Kidney glomerular epithelial cell (primary cell): ENCODE data around the gene KRTAP10-2.
"Not testable (repeated sequence)": the region's sequence is repeated elsewhere in the genome, so short reads cannot be mapped to it uniquely, and the experiment has no call there.

Experiments used
- DNase-seq: peaks from one replicate; lab custom pipeline; 2025; lab: John Stamatoyannopoulos, UW

The KRTAP10-2 gene

DNA sequence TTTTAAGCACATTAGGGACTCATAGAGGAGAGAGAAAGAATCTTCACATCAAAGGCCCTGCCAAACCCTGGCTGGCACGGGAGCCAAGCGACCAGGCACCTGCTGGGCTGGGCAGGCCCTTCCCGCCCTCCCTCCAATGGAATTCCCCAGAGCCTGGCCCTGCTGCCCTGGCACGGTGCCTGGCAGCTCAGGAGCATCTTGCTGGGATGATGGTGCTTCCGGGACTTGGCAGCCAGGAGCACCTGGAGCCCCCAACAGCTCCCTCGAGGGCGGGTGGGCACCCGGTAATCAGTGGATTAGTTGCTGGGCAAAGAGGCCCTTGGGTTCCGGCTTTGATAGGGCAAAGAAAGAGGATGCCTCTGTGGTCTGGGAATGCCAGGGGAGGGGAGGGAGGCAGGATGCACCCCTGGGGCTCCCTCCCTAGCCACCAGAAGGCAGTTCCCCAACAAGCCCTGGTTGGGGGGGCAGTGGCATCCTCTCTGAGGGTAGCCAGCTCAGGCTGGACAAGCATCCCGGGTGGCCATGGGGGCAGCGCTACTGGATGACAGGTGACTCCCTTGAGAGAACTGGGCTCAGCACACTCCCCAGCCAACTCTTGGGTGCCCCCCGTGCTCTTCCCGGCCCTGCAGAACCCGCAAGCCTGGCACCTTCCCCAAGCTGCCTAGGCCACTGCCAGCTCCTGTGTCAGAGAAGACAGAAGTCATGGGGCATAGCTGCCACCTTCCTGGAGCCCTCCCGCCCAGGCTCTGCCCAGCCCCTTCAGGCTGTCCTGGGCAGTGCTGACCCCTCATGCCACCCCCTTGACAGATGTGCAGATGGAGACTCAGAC is 37.7 kb downstream of the KRTAP10-2 start:
- DNase-seq = no peak

DNA sequence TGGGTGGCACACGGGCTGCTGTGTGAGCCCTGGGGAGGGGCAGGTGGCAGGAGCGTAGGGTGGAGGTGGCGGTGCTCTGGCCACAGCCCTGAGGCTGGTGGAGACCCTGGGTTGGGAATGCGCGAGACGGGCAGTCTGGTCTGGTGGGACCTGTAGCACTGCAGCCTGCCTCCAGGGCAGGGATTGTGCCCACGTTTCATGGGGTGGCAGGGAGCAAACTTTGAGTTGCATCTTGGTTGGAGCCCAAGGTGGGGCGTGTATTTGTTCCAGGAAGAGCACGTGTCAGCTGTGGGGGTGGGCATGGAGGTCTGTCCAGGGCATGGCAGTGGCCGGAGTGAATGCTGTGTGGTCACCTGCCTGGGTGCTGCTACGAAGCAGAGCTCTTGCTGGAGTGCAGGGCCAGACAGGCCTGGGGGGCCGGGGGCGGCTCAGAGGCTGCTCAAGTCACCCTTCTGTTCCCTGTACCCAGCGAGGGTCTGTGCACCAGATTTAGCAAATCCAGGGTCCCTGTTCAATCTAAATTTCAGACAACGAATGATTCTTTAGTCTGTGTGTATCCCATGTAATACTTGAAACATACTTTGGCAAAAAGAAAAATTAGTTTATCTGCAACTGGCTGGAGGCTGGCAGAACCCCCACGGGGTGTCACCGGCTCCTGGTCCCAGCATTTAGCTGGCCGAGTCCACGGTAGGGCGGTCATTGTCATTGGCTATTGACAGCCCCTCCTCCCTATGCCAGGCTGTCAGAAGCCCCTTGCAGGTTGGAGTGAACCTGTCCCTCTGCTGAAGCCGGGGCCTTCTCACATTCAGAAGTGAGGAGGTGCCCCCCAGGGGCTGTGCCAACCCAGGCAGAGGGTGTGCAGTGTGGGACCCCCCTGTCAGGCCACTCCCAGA is 38.6 kb downstream of the KRTAP10-2 start:
- DNase-seq = no peak

DNA sequence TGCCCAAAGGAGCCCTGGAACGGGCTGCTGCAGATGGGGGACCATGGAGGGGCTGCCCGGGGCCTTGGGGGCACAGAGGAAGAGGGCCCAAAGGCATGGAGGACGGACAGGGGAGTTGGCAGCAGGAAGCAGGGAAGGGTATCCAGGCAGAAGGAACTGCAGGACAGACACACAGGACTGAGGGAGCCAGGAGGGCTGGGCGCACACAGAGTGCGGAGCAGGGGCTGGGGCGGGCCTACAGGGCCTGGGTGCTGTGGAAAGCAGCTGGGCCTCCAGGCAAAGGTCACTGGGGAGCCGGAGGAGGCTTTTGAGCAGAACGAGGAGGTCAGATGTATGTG is 39.4 kb downstream of the KRTAP10-2 start:
- no peak for DNase-seq

DNA sequence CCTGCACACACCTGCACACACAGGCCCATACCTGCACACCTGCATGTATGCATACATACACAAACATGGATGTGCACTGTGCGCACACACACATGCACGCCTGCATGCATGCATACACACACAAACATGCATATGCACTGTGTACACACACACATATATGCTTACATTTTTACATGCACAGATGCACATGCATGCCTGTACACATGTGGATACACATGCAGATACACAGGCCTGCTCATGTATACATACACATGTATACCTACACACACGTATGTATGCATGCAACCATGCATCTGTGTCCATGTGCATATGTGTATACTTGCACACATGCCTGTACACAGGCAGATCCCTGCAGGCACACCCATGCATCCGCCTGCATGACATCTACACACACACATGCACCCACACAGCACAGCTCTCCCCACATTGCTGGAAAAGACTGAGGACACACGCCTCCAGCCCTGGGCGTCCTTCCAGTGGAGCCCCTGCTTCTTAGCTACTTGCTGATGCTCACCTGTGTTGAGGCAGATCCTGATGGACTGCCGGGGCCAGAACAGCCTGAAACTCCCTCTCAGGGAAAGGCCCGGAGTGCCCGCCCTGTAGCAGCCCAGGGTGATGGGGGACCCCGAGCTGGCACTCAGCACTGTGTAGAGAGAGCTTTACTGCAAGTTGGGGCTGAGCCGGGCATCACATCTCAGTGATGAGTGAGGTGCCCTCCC is 39.9 kb downstream of the KRTAP10-2 start:
- DNase-seq = no peak

DNA sequence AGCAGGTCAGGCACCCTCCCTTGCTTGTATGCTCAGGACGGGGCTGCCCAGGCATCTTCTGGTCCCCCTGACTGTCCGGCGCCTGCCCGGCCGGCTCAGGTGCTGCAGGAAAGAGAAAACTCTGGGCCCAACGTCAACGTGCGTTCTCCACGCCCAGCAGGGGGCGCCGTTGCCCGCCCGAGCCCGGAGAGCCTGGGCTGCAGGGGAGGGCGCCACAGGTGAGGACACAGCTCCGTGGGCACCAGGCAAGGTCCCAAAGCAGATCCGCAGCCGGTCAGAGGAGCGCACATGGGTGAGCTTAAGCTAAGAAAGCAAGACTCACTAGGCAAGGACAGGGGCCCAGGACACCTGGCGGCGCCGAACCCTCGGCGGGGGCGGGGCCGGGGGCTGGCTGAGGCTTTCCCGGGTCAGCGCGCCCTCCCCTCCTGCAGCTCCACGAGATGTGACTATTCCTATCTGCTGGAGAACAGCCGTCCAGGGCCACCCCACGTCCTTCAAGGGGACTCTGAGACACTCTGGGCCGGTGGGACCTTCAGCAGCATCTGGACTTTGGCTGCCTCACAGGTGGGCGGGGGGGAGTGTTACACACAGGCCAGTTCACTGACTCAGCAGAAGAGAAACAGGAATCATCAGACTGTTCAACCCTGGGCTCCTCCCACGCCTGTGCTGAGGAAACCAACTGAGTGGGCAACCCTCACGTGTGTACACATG is 40.6 kb downstream of the KRTAP10-2 start:
- DNase-seq = peak; percentile 24

DNA sequence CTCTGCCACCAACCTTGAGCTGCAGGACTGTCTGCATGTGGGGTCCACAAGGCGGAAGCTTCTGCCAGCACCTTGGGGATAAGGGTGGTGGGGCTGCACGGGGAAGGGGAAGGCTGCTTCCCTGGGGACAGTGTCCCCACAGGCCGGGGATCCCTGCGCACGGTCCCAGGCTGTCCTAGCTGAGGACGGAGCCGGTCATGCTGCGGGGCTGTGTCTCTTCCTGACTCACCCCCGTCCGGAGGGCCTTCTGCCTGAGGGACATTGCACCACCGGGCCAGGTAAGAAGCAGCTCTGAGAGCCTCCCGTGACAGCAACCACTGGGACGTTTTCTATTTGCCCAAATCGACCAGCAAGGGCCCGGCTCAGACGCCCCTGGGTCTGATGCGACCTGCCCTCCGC is 41.2 kb downstream of the KRTAP10-2 start:
- DNase-seq = no peak

DNA sequence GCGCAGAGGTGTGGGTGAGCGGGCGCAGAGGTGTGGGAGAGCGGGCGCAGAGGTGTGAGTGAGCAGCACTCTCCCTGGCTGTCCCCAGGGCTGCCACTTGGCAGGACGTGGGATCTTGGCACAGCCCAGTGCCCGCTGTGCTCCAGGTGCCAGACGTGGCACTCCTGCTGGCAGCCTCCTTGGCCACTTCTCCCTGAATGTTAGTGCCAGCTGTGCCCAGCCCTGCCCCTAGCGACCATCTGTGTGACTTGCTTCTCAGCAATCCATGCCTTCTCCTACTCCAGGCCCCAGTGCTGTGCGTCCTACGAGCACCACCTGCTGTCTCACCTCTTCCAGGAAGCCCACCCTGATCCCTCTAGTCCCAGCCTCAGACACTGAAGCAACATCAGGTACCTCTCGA is 41.8 kb downstream of the KRTAP10-2 start:
- DNase-seq = no peak

DNA sequence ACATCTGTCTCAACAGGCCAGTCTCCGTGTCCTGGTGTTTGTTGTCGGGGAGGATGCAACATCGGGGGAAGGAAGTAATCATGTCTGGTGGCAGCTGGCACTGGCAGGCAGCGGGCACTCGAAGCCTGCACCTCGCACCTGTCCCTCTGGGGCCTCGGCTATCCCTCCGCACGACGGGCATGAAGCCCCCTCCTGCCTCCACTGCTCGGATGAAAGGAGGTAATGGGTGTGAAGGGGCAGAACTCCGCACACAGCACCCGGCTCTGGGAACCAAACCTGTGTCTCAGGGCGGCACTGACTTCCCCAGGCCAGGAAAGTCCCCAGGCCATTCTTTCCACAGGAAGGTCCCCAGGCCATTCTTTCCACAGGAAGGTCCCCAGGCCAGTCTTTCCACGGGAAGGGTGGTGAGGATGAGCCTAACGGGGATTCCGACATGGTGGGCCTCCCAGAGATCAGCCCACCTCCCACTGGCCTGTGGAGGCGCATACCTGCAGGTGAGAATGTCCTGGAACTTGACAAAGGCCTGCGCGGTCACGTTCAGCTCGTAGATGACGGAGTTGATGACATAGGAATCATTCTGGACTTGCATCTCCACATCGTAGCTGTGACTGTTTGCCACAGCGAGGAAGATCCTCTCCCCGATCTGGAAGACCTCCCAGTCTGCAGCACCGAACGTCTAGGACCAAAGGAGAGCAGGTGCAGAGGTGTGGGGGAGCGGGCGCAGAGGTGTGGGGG is 42.4 kb downstream of the KRTAP10-2 start:
- no peak for DNase-seq

DNA sequence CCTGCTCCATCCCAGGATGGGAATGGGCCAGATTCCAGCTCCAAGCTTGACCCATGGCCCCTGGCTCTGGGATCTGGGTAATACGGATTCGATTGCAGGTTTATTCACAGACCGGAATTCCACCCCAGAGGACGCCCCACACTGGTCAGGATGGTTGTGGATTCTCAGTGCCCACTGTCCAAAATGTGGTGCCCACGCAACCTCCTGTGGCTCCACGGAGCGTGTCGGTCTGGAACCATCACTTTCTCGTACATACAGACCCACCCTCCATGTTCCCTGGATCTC is 42.9 kb downstream of the KRTAP10-2 start:
- DNase-seq = no peak

DNA sequence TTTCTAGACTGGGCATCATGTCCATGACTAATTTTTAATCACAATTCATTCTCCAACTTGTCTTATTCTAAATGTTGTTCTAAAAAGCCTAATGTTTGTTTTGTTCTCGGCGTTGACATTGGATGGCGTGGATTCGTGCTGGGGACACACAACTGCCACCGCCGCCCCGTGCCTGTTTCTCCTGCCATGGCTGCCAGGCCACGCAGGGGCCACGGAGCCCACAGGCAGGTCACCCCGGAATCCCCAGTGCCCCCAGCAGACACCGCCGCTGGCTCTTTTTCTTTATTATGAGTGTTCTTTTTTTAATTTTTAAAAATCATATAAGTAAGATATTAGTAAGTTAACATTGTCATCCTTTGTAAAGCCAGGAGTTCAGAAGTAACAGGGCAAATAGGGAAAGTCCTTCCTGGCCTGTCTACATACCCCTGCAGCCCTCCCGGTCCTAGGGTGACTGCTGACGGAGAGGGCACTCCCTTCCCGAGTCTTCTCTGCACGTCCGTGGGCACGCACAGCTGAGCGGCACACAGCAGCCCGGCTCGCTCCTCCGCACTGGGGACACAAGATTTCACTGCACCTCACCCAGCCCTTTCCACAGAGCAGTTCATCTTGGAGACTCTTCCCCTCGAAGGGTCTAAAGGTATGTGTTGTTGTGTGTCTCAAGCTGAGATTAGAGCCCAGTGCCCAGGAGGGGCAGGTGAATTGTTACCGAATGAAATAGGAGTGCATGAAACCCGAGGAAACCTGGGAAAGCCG is 43.5 kb downstream of the KRTAP10-2 start:
- DNase-seq = no peak

DNA sequence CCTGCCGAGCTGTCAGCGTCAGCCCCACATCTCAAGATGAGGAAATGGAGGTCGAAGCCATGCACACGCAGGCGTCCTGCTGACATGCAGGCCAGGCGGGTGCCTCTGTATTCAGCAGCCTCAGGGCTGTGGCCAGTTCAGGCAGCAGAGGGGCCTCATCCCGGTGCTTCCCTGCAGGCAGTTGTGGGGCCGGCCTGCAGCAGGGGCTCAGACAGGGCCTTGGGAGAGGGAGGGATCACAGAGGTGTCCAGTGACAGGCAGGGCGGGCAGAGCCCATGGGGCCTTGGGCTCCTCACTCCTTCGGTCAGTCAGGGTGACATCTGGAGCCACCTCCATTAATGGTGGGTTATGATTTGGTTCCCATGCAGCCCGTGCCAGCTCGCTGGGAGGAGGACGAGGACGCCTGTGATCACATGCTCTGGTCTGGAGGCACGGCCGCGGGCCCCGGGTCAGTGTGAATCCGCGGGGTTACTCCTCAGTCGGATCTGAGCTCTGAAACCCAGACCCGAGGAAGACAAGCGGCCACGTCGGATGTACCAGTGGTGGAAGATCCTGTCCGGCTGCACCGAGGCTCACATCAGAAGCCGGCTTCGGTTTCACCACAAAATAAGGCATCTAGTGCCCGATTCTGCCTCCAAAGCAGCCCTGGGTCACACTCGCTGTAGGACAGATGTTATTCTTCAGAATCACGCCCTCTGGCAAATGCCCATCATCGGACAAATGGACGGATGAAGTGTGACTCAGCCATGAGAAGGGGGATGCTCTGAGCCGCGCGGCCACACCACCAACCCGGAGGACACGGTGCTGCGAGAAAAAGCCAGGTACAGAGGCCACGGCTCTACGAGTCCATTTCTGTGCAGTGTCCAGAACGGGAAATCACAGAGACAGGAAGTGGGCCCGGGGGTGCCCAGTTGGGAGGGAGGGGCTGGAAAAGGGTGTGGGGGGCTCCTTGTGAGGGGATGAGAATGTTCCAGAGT is 44.7 kb downstream of the KRTAP10-2 start:
- no peak for DNase-seq

DNA sequence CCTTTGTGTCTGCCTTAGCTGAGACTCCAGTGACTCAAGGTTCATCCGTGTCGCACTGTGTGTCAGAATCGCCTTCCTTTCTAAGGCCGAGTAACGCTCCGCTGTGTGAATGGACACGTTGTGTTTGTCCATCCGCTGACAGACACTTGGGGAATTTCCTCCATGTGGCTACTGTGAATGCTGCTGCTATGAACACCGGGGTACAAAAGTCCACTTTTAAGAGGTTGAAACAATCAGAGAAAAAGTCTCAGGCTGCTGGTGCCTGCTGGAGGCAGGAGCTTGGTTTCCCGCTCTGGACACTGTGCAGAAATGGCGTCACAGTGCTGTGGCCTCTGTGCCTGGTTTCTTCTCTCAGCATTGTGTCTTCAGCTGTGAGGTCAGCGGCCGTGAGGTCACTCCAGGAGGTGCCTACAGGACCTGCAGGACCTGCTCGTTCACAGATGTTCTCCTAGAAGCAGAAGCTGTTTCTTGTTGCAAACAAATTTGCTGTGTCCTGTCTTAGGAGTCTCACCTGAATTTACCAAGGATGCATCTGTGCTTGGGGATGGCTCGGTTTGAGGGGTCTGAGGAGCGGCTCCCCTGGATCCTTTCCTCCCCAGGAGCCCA is 45.5 kb downstream of the KRTAP10-2 start:
- no peak for DNase-seq

DNA sequence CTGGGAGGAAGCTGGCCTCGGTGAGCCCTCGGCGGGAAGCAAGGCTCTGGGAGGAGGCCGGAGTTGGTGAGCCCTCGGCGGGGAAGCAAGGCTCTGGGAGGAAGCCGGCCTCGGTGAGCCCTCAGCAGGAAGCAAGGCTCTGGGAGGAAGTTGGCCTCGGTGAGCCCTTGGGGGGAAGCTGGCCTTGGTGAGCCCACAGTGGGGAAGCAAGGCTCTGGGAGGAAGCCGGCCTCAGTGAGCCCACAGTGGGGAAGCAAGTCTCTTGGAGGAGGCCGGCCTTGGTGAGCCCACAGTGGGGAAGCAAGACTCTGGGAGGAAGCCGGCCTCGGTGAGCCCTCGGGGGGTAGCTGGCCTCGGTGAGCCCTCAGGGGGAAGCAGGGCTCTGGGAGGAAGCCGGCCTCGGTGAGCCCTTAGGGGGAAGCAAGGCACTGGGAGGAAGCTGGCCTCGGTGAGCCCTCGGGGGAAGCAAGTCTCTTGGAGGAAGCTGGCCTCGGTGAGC is 47.4 kb downstream of the KRTAP10-2 start:
- DNase-seq = no peak

DNA sequence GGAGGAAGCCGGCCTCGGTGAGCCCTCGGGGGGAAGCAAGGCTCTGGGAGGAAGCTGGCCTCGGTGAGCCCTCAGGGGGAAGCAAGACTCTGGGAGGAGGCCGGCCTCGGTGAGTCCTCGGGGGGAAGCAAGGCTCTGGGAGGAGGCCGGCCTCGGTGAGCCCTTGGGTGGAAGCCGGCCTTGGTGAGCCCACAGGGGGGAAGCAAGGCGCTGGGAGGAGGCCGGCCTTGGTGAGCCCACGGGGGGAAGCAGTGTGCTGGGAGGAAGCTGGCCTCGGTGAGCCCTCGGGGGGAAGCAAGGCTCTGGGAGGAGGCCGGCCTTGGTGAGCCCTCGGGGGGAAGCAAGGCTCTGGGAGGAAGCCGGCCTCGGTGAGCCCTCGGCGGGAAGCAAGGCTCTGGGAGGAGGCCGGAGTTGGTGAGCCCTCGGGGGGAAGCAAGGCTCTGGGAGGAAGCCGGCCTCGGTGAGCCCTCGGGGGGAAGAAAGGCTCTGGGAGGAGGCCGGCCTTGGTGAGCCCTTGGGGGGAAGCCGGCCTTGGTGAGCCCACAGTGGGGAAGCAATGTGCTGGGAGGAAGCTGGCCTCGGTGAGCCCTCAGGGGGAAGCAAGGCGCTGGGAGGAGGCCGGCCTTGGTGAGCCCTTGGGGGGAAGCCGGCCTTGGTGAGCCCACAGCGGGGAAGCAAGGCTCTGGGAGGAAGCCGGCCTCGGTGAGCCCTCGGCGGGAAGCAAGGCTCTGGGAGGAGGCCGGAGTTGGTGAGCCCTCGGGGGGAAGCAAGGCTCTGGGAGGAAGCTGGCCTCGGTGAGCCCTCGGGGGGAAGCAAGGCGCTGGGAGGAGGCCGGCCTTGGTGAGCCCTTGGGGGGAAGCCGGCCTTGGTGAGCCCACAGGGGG is 48.1 kb downstream of the KRTAP10-2 start:
- not testable (repeated sequence) for DNase-seq

DNA sequence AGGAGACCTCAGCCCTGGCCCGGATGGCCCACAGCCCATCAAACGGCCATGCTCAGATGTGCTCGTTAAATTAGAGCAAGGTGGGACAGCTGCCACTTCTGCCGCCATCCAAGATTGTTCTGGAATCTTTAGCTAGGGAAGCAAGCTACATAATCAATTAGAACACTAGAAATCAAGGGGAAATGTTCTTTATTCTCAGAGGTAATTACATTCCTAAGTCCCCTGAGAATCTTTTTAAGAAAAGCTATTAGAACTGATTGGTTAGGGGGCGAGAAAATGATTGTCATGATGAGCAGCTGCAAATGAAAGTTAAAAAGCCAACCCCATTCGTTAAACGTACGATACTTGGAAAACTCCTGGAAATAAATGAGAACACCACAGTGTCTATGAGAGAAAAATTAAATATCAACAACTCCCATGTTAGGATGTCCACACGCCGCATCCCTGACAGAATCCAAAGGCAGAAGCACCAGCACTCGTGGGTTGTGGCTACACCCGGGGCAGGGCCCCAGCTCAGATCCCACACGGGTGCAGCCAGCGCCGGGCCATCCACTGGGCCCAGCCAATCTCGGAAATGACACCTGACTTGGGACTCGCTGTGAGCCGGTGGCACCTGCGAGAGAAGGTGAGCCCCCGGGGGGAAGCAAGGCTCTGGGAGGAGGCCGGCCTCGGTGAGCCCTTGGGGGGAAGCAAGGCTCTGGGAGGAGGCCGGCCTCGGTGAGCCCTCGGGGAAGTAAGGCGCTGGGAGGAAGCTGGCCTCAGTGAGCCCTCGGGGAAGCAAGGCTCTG is 48.9 kb downstream of the KRTAP10-2 start:
- DNase-seq = no peak
